Natural killer cell treated with Interleukin-12 subunit alpha and Interleukin-12 subunit beta and Interleukin-15 and Interleukin-18, amount 100 ng/mL, for 72 hours (primary cell): ENCODE data around the gene NUBPL. TPM values are rescaled to one million over a fixed set of nuclear protein-coding genes. Genes with fewer than 3 reads are reported as not detected.
"Not testable (repeated sequence)": the region's sequence is repeated elsewhere in the genome, so short reads cannot be mapped to it uniquely, and the experiment has no call there.

Experiments
- ATAC-seq, 2 donors: fragments of 150-1000 bp; cut with Tn5 transposase in 1 of 2; sonication (Bioruptor Pico), chemical (Tn5 transposase) in 1 of 2; 2 replicates each; pipeline ENCODE4 v1.10.0; 2021
- DNase-seq: peaks from one replicate; pipeline ENCODE4 v3.0.0; 2022; ENCODE audit warnings: low spot score
- H3K27ac Mint-ChIP-seq, 2 donors: 1 replicate in 1 of 2; 2 replicates in 1 of 2; pipeline ENCODE4 v1.8.0; 2022; ENCODE audit warnings: mixed read lengths in 2 of 2, mild to moderate bottlenecking in 1 of 2, moderate library complexity in 1 of 2
- H3K27me3 Mint-ChIP-seq, 2 donors: 1 replicate in 1 of 2; 2 replicates in 1 of 2; pipeline ENCODE4 v1.8.0; 2022; ENCODE audit warnings: mixed read lengths in 2 of 2
- H3K36me3 Mint-ChIP-seq: one replicate; pipeline ENCODE4 v1.8.0; 2022; ENCODE audit warnings: mixed read lengths
- H3K4me1 Mint-ChIP-seq, 2 donors: 1 replicate in 1 of 2; 2 replicates in 1 of 2; pipeline ENCODE4 v1.8.0; 2022; ENCODE audit warnings: low read depth in 2 of 2, mixed read lengths in 2 of 2, mild to moderate bottlenecking in 1 of 2
- H3K4me3 Mint-ChIP-seq: one replicate; pipeline ENCODE4 v1.8.0; 2022; ENCODE audit warnings: mixed read lengths
- H3K9me3 Mint-ChIP-seq: 2 replicates; pipeline ENCODE4 v1.8.0; 2022; ENCODE audit warnings: mixed read lengths
- total RNA-seq, 2 donors: library from RNA; stranded (reverse); gene quantifications; one replicate each; pipeline ENCODE4 v1.2.3, GENCODE V29; 2022

Gene NUBPL
- total RNA-seq, 2 donors from 2014 or later = 9.0 to 12.3 TPM

DNA sequence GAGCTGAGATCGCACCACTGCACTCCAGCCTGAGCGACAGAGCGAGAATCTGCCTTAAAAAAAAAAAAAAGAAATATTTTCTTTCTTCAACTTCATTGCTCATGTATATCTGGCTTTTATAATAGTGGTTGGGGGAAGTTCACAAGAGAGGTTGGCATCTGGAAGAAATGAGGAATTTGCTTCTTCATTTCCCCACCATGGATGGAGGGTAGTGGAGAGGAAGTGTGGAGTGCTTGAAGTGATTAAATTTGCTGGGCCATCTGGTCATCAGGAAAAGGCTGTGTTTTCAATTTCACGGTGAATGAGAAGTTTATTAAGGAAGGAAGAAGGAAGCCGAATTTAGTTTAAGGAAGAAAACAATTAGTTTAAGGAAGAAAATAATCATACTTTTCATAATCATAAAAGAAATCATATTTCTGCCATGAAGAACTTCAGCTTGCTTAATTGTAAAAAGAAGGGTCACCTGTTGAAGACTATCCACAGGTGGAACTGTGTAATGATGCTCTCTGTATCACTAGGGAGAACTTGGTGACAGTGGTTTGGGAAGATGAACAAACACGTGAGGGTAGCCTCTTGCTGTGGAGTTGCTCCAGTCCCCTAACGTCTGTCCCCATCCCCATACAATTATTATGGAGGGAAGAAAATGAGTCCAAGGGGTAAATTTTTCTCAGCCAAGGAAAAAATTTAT is 318.6 kb downstream of the NUBPL start:
- Mint-ChIP-seq H3K27me3 (peaks cover 0 to 6% of the 10 kb centered on the region in 2 donors), H3K9me3 (peaks cover 6% of the 10 kb centered on the region), H3K27ac (no peak overlapping the region), H3K36me3 (no peaks in the 10 kb centered on the region), H3K4me3 (no peak overlapping the region), H3K4me1 (no peaks in the 10 kb centered on the region)
- DNase-seq = no peak
- ATAC-seq = no peak

DNA sequence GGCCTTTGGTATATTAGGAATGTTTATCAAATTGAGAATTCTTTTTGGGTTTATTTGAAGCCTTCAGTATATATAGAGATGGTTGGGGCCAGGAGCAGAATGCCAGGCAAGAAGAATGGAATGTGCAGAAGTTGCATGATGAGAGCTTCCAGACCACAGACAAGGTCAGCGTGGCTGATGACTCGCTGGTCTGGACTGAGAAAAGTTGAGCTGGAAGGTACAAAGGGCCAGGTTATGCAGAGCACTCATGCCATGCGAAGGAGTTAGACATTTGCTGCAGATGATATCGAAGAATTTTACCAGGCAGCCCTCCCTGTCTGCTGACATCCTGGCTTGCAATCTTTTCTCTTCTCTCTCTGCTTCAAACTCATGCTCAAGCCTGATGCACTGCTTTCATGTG is 319.7 kb downstream of the NUBPL start:
- Mint-ChIP-seq H3K36me3 (no peaks in the 10 kb centered on the region), H3K27me3 (peaks cover 0 to 6% of the 10 kb centered on the region in 2 donors), H3K4me1 (no peaks in the 10 kb centered on the region), H3K27ac (no peak overlapping the region), H3K9me3 (peaks cover 6% of the 10 kb centered on the region), H3K4me3 (no peak overlapping the region)
- ATAC-seq = no peak
- DNase-seq = no peak

DNA sequence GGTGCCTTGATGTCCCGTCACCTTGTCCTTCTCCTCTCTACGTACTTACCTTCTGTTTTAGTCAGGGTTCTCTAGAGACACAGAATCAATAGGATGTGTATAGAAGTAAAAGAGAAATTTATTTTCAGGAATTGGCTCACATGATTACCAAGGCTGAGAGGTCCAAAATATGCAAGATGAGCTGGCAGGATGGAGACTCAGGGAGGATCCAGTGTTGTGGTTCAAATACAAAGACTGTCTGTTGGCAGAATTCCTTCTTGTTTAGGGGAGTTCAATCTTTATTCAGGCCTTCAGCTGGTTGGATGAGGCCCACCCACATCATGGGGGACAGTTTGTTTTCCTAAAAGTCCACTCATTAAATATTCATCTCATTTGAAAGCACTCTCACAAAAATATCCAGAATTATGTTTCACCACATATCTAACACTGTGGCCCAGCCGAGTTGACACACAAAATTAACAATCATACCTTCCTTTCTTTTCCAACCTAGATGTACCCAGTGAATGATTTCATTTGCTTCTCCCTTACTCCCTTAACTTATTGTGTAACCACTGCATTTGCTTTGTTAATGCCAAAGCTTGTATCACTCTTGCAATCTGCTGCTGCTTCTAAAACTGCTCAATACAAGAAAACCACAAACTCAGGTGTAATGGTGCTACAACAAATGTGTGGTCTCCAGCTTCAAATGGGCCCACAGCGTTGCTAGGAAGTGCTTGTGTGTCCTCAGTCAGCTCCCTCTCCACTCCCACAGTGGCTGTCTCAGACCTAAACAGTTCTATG is 320.5 kb downstream of the NUBPL start:
- Mint-ChIP-seq H3K4me3 (no peak overlapping the region), H3K4me1 (no peaks in the 10 kb centered on the region), H3K27ac (no peak overlapping the region), H3K27me3 (peaks cover 0 to 6% of the 10 kb centered on the region in 2 donors), H3K36me3 (no peaks in the 10 kb centered on the region), H3K9me3 (peaks cover 6% of the 10 kb centered on the region)
- DNase-seq (no peak), ATAC-seq (no peak)

DNA sequence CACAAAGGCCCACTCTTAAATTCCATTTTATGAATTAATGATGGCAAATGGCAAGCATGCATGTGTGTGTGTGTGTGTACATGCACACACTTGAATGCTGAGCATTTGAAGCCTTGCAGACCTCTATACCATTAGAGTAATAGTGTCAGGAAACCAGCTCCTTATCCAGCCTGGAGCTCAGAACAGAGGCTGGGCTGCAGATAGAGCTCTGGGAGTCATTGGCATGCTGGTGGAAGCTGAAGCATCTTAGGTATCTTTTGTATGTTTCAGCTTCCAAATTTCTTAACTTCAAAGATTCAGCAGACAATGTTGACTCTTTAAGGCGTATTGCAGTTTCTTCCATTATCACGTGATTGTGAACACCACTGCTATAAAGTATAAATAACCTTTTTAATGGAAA is 323.0 kb downstream of the NUBPL start:
- ATAC-seq (no peak), DNase-seq (no peak)
- Mint-ChIP-seq H3K4me1 (no peaks in the 10 kb centered on the region), H3K27ac (no peak overlapping the region), H3K36me3 (no peaks in the 10 kb centered on the region), H3K9me3 (peaks cover 6% of the 10 kb centered on the region), H3K27me3 (peaks cover 0 to 18% of the 10 kb centered on the region in 2 donors), H3K4me3 (no peak overlapping the region)

DNA sequence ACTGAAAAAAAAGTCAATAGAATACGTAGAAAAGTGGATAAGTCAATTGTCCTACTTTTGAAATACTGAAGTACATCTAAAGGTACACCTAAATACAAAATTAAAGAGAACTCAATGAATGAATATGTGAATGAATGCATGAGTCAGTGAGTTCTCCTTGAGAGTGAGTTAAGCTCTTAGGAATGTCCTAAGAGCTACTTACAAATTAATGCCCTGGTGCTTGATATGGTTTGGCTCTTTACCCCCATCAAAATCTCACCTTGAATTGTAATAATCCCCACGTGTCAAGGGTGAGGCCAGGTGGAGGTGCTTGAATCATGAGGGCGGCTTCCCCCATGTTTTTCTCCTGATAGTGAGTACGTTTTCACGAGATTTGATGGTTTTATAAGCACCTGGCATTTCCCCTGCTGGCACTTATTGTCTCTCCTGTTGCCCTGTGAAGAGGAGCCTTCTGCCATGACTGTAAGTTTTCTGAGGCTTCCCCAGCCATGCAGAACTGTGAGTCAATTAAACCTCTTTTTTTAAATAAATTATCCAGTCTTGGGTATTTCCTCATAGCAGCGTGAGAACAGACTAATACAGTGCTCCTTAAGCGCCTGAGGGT is 323.7 kb downstream of the NUBPL start:
- H3K27me3 Mint-ChIP-seq = peaks cover 0 to 21% of the 10 kb centered on the region in 2 donors
- H3K9me3 Mint-ChIP-seq = peaks cover 6% of the 10 kb centered on the region
- H3K36me3 Mint-ChIP-seq = no peaks in the 10 kb centered on the region
- DNase-seq (no peak), ATAC-seq (no peak)
- no peak overlapping the region for H3K27ac Mint-ChIP-seq
- H3K4me3 Mint-ChIP-seq = no peak overlapping the region
- H3K4me1 Mint-ChIP-seq = no peaks in the 10 kb centered on the region

DNA sequence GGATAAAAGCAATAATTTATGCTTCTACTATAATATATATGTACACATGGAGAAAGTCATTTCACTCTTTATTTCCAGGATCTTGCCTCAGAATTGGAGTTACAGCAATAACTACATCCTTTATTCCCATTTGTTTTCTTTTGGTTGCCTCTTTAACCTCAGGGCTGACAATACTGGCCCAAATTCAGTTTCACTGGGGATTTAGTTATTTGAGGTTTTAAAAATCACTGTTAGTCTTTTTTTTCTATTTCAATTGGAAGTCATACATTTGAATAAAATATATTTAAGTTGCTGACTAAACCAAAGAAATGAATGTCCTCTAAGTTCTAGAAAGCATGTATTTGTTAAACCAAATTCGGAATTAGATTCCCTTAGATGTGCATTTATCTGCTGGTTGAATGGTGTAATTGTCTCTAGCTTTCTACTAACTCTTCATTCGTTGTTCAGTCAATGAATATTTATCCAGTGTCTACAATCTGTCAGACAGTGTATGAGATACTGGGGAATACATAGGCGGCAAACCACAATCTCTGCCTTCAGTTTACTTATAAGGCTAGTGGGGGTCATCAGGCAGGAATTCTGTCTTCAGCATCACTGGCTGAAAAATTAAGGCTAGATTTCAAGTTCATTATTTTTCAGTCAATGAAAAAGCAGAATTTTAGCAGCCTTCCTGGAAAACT is 325.1 kb downstream of the NUBPL start:
- Mint-ChIP-seq H3K27me3 (peaks cover 0 to 21% of the 10 kb centered on the region in 2 donors), H3K27ac (no peak overlapping the region), H3K36me3 (no peaks in the 10 kb centered on the region), H3K4me1 (no peaks in the 10 kb centered on the region), H3K9me3 (peaks cover 6% of the 10 kb centered on the region), H3K4me3 (no peak overlapping the region)
- ATAC-seq = no peak
- no peak for DNase-seq

DNA sequence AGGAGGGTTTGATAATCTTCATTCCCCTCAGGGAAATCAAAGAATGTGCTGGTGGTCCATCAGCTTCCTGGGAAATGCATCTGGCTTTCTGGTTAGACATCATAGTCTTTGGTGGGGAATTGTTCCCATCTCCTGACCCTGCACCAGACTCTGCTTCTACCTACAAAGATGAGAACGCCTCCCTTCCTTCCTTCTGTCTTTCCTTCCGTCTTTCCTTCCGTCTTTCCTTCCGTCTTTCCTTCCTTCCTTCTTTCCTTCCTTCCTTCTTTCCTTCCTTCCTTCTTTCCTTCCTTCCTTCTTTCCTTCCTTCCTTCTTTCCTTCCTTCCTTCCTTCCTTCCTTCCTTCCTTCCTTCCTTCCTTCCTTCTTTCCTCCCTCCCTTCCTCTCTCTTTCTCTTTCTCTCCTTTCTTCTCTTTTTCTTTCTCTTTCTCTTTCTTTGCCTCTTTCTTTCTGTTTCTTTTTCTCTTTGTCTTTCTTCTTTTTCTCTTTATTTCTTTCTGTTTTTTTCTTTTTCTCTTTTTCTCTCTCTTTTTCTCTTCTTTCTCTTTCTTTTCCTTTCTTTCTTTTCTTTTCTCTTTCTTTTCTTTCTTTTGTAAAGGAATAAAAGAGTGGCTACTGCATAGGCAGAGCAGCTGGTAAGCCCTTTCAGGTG is 326.9 kb downstream of the NUBPL start:
- no peaks in the 10 kb centered on the region for H3K4me1 Mint-ChIP-seq
- no peak for ATAC-seq
- no peak overlapping the region for H3K27ac Mint-ChIP-seq

DNA sequence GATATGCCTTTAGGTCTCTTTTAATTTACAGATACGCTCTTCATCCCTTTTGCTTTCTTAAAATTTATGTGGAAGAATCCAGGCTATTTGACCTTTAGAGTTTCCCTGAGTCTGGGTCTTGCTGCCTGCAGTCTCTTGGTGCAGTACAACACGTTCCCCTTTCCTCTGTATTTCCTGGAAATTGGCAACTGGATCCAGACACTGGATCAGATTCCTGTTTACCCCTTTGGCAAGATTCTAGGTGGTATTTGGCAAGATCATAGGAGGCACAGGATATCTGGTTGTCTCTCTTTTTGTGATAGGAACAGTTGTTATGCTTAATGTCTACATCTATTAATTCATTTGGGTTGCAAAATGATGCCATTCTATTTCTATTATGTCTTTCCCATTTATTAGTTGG is 328.1 kb downstream of the NUBPL start:
- DNase-seq (no peak), ATAC-seq (no peak)
- H3K27me3 Mint-ChIP-seq = peaks cover 6 to 26% of the 10 kb centered on the region in 2 donors
- H3K27ac Mint-ChIP-seq = no peak overlapping the region
- no peak overlapping the region for H3K4me3 Mint-ChIP-seq
- peaks cover 2% of the 10 kb centered on the region for H3K9me3 Mint-ChIP-seq
- H3K36me3 Mint-ChIP-seq = no peaks in the 10 kb centered on the region
- no peaks in the 10 kb centered on the region for H3K4me1 Mint-ChIP-seq

More for the DNA sequence above, 326.9 kb downstream of the NUBPL start:
- Mint-ChIP-seq H3K27me3 (peaks cover 5 to 26% of the 10 kb centered on the region in 2 donors), H3K4me3 (no peak overlapping the region), H3K36me3 (no peaks in the 10 kb centered on the region), H3K9me3 (no peaks in the 10 kb centered on the region)
- DNase-seq = no peak

DNA sequence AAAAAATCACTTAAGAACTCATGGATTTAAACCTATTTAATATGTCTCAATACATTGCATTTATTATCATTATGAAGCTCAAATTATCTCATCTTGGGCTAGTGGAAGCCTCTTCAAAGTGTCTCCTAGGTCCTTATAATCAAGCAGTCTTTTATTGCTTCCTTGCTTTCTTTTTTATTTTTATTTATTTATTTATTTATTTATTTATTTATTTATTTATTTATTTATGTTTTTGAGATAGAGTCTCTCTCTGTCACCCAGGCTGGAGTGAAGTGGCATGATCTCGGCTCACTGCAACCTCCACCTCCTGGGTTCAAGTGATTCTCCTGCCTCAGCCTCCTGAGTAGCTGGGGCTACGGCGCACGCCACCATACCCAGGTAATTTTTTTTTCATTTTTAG is 329.0 kb downstream of the NUBPL start:
- H3K36me3 Mint-ChIP-seq, H3K27ac Mint-ChIP-seq, H3K4me1 Mint-ChIP-seq, H3K4me3 Mint-ChIP-seq, ATAC-seq, H3K9me3 Mint-ChIP-seq, DNase-seq: not testable (repeated sequence)
- peaks cover 12 to 26% of the 10 kb centered on the region in 2 donors for H3K27me3 Mint-ChIP-seq

DNA sequence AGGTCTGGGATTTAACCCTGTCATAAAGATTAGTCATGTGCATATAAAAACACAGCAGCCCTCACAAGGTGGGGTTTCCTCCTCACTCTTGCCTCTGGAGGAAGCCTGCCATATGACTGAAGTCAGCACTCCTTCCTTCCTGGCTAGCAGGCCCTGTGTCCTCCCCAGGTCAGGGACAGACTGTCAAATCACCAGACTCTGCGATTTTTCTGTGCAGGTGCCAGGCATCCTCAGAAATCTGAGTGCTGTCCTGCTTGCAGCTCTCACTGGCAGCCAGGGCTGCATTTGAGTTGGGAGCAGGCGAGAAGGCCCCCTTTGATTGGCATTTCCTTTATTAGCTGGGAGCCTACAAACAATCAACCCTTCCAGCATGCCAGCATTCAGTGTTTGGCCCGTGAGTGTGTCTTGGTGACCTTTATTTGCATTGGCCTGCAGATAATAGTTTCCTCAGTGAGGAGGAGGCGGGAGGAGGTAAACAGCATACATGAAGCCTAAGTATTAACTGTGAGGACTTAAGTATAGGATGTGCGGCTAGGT is 332.1 kb downstream of the NUBPL start:
- Mint-ChIP-seq H3K9me3 (peaks cover 7% of the 10 kb centered on the region), H3K27ac (no peak overlapping the region), H3K27me3 (peaks cover 13 to 24% of the 10 kb centered on the region in 2 donors), H3K4me1 (no peaks in the 10 kb centered on the region), H3K4me3 (no peak overlapping the region), H3K36me3 (no peaks in the 10 kb centered on the region)
- DNase-seq (no peak), ATAC-seq (no peak)

DNA sequence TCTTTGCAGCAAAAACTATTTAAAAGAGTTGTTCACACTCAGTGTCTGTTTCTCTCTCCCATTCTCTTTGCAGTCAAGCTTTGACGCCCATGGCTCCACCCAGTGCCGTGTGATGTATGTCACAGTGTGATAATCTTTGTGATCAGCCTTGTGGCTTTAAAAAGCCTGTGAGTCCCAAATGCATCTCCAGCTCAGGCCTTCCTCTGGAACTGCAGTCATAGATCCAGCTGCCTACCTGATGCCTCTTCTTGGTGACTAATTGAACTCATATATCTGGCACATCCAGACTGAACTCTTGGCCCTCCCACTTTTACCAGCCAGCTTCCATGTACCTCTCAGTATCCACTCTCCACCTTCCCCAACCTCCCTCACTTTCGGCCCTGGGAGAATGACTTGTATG is 333.1 kb downstream of the NUBPL start:
- ATAC-seq (no peak), DNase-seq (no peak)
- Mint-ChIP-seq H3K4me3 (no peak overlapping the region), H3K36me3 (no peaks in the 10 kb centered on the region), H3K27me3 (peaks cover 17 to 20% of the 10 kb centered on the region in 2 donors), H3K4me1 (no peaks in the 10 kb centered on the region), H3K27ac (no peak overlapping the region), H3K9me3 (peaks cover 7% of the 10 kb centered on the region)

DNA sequence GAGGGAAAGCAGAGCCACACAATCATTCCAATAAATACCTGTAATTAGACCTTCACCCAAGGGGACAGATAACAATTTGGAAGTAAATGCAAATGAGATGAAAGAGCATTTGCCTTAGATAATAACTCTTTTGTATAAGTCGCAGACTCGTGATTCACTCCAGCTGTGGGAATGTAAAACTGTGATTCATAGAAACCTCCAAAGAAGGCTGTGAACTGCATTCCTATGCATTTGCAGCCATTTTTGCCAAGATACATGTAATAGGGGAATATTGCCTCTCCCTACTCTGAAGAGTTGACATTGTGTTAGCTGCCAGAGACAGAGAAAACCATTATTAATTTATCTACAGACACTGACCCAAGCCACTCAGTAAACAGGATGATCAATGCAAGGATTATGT is 334.0 kb downstream of the NUBPL start:
- H3K27me3 Mint-ChIP-seq = peaks cover 17 to 19% of the 10 kb centered on the region in 2 donors
- no peaks in the 10 kb centered on the region for H3K4me1 Mint-ChIP-seq
- DNase-seq (no peak), ATAC-seq (no peak)
- H3K27ac Mint-ChIP-seq = no peak overlapping the region
- H3K9me3 Mint-ChIP-seq = peaks cover 7% of the 10 kb centered on the region
- no peak overlapping the region for H3K4me3 Mint-ChIP-seq
- H3K36me3 Mint-ChIP-seq = no peaks in the 10 kb centered on the region

DNA sequence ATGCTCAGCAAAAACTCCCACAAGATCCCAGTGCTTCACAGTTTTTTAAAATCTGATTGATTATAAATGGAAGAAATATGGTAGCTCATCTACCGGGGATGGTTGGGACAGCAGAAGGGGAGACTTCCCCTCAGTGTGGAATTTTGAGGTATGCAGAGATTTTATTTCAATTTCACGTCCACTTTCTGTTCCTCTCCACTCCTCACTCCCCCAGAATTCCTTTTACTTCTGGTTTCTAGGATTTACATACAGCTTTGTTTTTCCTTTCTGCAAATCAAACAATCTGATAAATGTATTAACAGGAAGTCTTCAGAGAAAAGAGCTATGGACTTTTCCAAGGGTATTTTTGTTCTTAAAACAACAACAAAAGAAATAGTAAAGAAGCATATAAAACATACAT is 334.4 kb downstream of the NUBPL start:
- DNase-seq (no peak), ATAC-seq (no peak)
- Mint-ChIP-seq H3K27me3 (peaks cover 17 to 19% of the 10 kb centered on the region in 2 donors), H3K9me3 (peaks cover 7% of the 10 kb centered on the region), H3K36me3 (no peaks in the 10 kb centered on the region), H3K4me3 (no peak overlapping the region), H3K27ac (no peak overlapping the region), H3K4me1 (no peaks in the 10 kb centered on the region)
